SK-N-SH (cell line): ENCODE measurements around the gene SLC24A3. TPM values are rescaled to one million over a fixed set of nuclear protein-coding genes. Genes with fewer than 3 reads are reported as not detected.

Source experiments
- CTCF ChIA-PET: fragments of 300-600, 350-600 bp; formaldehyde crosslinking; extraction: SDS; loops from one replicate; lab custom pipeline; 2021; lab: Yijun Ruan, JAX
- POLR2A ChIA-PET: fragments of 350-600 bp; sonication (Branson Sonifier 250); formaldehyde crosslinking; extraction: SDS; loops from one replicate; lab custom pipeline; 2020; ENCODE audit warnings: antibody characterized with exemption, inconsistent platforms; lab: Yijun Ruan, JAX
- DNase-seq: peaks from one replicate; pipeline ENCODE4 v3.0.0; 2012
- H2AFZ ChIP-seq: fragments of 200-600 bp; sonication (generic); 2 replicates; pipeline ENCODE4 v1.8.1; 2016; ENCODE audit warnings: antibody characterized with exemption, mild to moderate bottlenecking, low read depth
- H3F3A ChIP-seq: fragments of 200-600 bp; sonication (generic); replicated peaks from 2 replicates; pipeline ENCODE3; 2016; ENCODE audit warnings: antibody characterized with exemption, mild to moderate bottlenecking; ENCODE audit not compliant: insufficient read depth
- H3K27ac ChIP-seq, 2 experiments: fragments of 200-500 bp in 1 of 2; fragments of 200-600 bp in 1 of 2; sonication (Bioruptor generic) in 1 of 2; sonication (generic), shearing (Covaris generic) in 1 of 2; 2 replicates each; pipeline versions ENCODE4 v1.5.1 to v1.6.1; 2014 to 2016; ENCODE audit warnings: low read depth in 2 of 2, inconsistent platforms in 1 of 2, low read length in 1 of 2, mild to moderate bottlenecking in 1 of 2, mixed read lengths in 1 of 2
- H3K27me3 ChIP-seq: fragments of 200-600 bp; sonication (generic), shearing (Covaris generic); 2 replicates; pipeline ENCODE4 v1.6.1; 2016; ENCODE audit warnings: mixed run types; ENCODE audit not compliant: insufficient read depth
- H3K36me3 ChIP-seq, 2 experiments: fragments of 200-500 bp in 1 of 2; fragments of 200-600 bp in 1 of 2; sonication (Bioruptor generic) in 1 of 2; sonication (generic) in 1 of 2; replicated peaks in 1 of 2; 2 replicates each; pipeline versions ENCODE3 to v1.5.1; 2014 to 2016; ENCODE audit warnings: low read length in 1 of 2, mild to moderate bottlenecking in 1 of 2; ENCODE audit not compliant: insufficient read depth in 2 of 2, control insufficient read depth in 1 of 2
- H3K4me1 ChIP-seq, 2 experiments: fragments of 200-500 bp in 1 of 2; fragments of 200-600 bp in 1 of 2; sonication (Bioruptor generic) in 1 of 2; sonication (generic), shearing (Covaris generic) in 1 of 2; 2 replicates each; pipeline versions ENCODE4 v1.5.1 to v1.6.1; 2014 to 2016; ENCODE audit warnings: low read depth in 1 of 2, low read length in 1 of 2, mixed run types in 1 of 2; ENCODE audit not compliant: insufficient read depth in 2 of 2, control insufficient read depth in 1 of 2
- H3K4me2 ChIP-seq: fragments of 200-600 bp; sonication (generic), shearing (Covaris generic); 2 replicates; pipeline ENCODE4 v1.6.1; 2017; ENCODE audit warnings: mixed run types
- H3K4me3 ChIP-seq, 2 experiments: fragments of 200-500 bp in 1 of 2; fragments of 200-600 bp in 1 of 2; sonication (Bioruptor generic) in 1 of 2; sonication (generic), shearing (Covaris generic) in 1 of 2; 2 replicates each; pipeline versions ENCODE4 v1.5.1 to v1.8.1; 2014 to 2016; ENCODE audit warnings: low read depth in 2 of 2, inconsistent platforms in 1 of 2, low read length in 1 of 2, mild to moderate bottlenecking in 1 of 2, mixed read lengths in 1 of 2, moderate library complexity in 1 of 2
- H3K79me2 ChIP-seq: fragments of 200-600 bp; sonication (generic); 2 replicates; pipeline ENCODE4 v1.8.1; 2017; ENCODE audit warnings: mild to moderate bottlenecking; ENCODE audit not compliant: insufficient read depth
- H3K9ac ChIP-seq: fragments of 200-600 bp; sonication (generic); 2 replicates; pipeline ENCODE4 v1.6.1; 2017; ENCODE audit warnings: mixed run types
- H3K9me2 ChIP-seq: fragments of 200-600 bp; sonication (generic); 2 replicates; pipeline ENCODE4 v1.6.1; 2017; ENCODE audit warnings: mixed run types
- H3K9me3 ChIP-seq: fragments of 200-600 bp; sonication (generic); 2 replicates; pipeline ENCODE4 v1.6.1; 2017; ENCODE audit warnings: mixed run types, mild to moderate bottlenecking, moderate library complexity
- H4K20me1 ChIP-seq: fragments of 200-600 bp; sonication (generic); 2 replicates; pipeline ENCODE4 v1.6.1; 2017; ENCODE audit warnings: mild to moderate bottlenecking, mixed run types; ENCODE audit not compliant: insufficient read depth
- ELF1 ChIP-seq: IDR thresholded peaks from 2 replicates; pipeline ENCODE4 v1.4.0; 2012
- FOSL2 ChIP-seq: IDR thresholded peaks from 2 replicates; pipeline ENCODE4 v1.4.0; 2012; ENCODE audit warnings: low read depth, mild to moderate bottlenecking, moderate library complexity, borderline replicate concordance
- FOXJ3 ChIP-seq: sonication (generic); formaldehyde crosslinking; IDR thresholded peaks from 2 replicates; pipeline ENCODE4 v1.5.1; 2020; ENCODE audit warnings: mild to moderate bottlenecking, missing genetic modification reagents
- FOXM1 ChIP-seq: IDR thresholded peaks from 2 replicates; pipeline ENCODE4 v1.4.0; 2012; ENCODE audit warnings: low read depth, mild to moderate bottlenecking
- GABPA ChIP-seq: IDR thresholded peaks from 2 replicates; pipeline ENCODE4 v1.4.0; 2012; ENCODE audit warnings: low read depth, mild to moderate bottlenecking
- GATA2 ChIP-seq: sonication (generic); formaldehyde crosslinking; IDR thresholded peaks from 2 replicates; pipeline ENCODE4 v1.5.0; 2020; ENCODE audit warnings: mild to moderate bottlenecking, missing genetic modification reagents
- JUND ChIP-seq: IDR thresholded peaks from 2 replicates; pipeline ENCODE4 v1.4.0; 2012
- MXI1 ChIP-seq: IDR thresholded peaks from 2 replicates; pipeline ENCODE4 v1.6.1; 2012; ENCODE audit warnings: mild to moderate bottlenecking, low read depth, low read length, improper control_type of control experiment
- NFIC ChIP-seq: IDR thresholded peaks from 2 replicates; pipeline ENCODE4 v1.4.0; 2012; ENCODE audit warnings: borderline replicate concordance
- NRF1 ChIP-seq: IDR thresholded peaks from 2 replicates; pipeline ENCODE4 v1.6.1; 2012; ENCODE audit warnings: low read depth, mild to moderate bottlenecking, low read length
- RAD21 ChIP-seq: IDR thresholded peaks from 2 replicates; pipeline ENCODE4 v1.6.1; 2012; ENCODE audit warnings: mild to moderate bottlenecking, low read length
- RCOR1 ChIP-seq: fragments of 150-350 bp; IDR thresholded peaks from 2 replicates; pipeline ENCODE4 v1.6.1; 2017; ENCODE audit warnings: antibody characterized with exemption, low read length
- RFX5 ChIP-seq: IDR thresholded peaks from 2 replicates; pipeline ENCODE4 v1.6.1; 2012; ENCODE audit warnings: mild to moderate bottlenecking, improper control_type of control experiment, low read length
- RXRA ChIP-seq: IDR thresholded peaks from 2 replicates; pipeline ENCODE4 v1.4.0; 2012; ENCODE audit warnings: low read depth, mild to moderate bottlenecking, borderline replicate concordance
- SIN3A ChIP-seq: IDR thresholded peaks from 2 replicates; pipeline ENCODE4 v1.6.1; 2012; ENCODE audit warnings: low read depth, mild to moderate bottlenecking, low read length, moderate library complexity, borderline replicate concordance
- TAF1 ChIP-seq: IDR thresholded peaks from 2 replicates; pipeline ENCODE4 v1.6.1; 2012; ENCODE audit warnings: low read depth, mild to moderate bottlenecking, low read length, moderate library complexity, borderline replicate concordance
- YY1 ChIP-seq: IDR thresholded peaks from 2 replicates; pipeline ENCODE4 v1.4.0; 2012; ENCODE audit warnings: low read depth, mild to moderate bottlenecking
- WGBS: methylation state at CpG from one replicate; pipeline ENCODE4 v1.1.6; 2017; ENCODE audit warnings: low lambda C conversion rate; 5-methylcytosine and 5-hydroxymethylcytosine counted together
- polyA plus RNA-seq, 3 experiments: library from polyadenylated mRNA; depleted of rRNA; stranded (reverse); fragments of >200 nt; gene quantifications; 2 replicates each; pipeline ENCODE4 v1.2.3, GENCODE V29; 2012
- TF ChIP-seq, protein P1 (sequence below): IDR thresholded peaks from 2 replicates; pipeline ENCODE4 v1.4.0; 2012; ENCODE audit warnings: low read depth, borderline replicate concordance
- TF ChIP-seq, protein P2 (sequence below): IDR thresholded peaks from 2 replicates; pipeline ENCODE4 v1.6.1; 2012; ENCODE audit warnings: mild to moderate bottlenecking, low read depth, low read length, moderate library complexity
- TF ChIP-seq, protein P3 (sequence below): fragments of 150-350 bp; IDR thresholded peaks from 2 replicates; pipeline ENCODE4 v1.6.1; 2016; ENCODE audit warnings: mild to moderate bottlenecking, low read depth, low read length

SLC24A3 gene
- polyA plus RNA-seq, 1 of the 3 experiments (the other 2 are of a cell fraction) = not detected

DNA sequence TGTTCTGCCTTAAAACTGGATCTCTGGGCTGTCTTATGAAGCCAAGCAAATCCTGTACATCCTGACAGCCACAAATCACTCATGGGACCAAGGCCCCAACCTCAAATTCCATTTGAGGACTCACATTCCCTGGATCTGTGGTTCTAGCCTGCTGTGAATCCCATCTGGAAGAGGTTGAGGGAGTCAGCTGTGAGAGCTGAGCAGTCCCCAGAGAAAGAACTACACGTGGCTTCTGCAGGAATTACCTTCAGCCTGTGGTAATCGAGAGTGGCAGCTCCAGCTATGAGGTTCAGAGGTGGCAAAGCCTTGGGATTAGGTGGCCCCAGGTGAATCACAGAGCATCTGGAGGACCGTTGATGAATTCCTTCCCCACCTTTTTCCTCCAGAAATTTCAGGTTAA is 245.2 kb downstream of the SLC24A3 start:
- POLR2A ChIA-PET = no interaction called here
- H3K27me3 ChIP-seq = peaks cover 4% of the 10 kb centered on the region; the same call in 1 of the 2 replicates

DNA sequence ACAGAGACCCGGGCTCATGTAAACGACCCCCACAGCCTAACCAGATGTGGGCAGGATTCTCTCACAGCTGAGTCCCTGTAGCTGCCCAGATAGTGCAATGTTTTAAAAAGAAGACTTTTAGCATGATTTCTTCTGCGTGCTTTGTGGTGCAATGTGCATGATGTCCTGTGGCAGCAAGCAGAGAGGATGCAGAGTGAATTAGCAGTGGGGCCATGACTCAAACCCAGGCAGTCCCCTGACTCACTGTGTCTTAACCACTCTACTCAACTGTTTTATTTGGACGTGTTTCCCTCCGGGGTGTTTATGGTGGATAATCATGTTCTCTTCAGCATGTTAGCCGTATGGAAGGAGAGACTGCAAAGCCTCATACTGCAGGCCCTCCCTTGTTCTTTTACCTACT is 247.9 kb downstream of the SLC24A3 start:
- Histone ChIP-seq H3K27ac (no peak overlapping the region), H3K4me3 (no peak overlapping the region), H3K4me2 (no peak overlapping the region), H3K9me2 (no peaks in the 10 kb centered on the region), H3K79me2 (no peaks in the 10 kb centered on the region), H3K9ac (no peak overlapping the region), H3K27me3 (no peaks in the 10 kb centered on the region; the same call in 1 of the 2 replicates), H3K36me3 (no peaks in the 10 kb centered on the region), H3F3A (no peaks in the 10 kb centered on the region), H2AFZ (no peak overlapping the region), H4K20me1 (no peaks in the 10 kb centered on the region), H3K4me1 (no peaks in the 10 kb centered on the region), H3K9me3 (no peaks in the 10 kb centered on the region)
- ChIA-PET CTCF (no interaction called here), POLR2A (no interaction called here)
- WGBS = 6% methylated on average over 6 of the region's 6 CpGs
- TF ChIP-seq NRF1 (no peak), JUND (no peak), TAF1 (no peak), RCOR1 (no peak), RFX5 (no peak), RAD21 (no peak), NFIC (no peak), FOXJ3 (CRISPR knock-in tag) (no peak), FOXM1 (no peak), GATA2 (CRISPR knock-in tag) (no peak)
- TF ChIP-seq, protein P1, sequence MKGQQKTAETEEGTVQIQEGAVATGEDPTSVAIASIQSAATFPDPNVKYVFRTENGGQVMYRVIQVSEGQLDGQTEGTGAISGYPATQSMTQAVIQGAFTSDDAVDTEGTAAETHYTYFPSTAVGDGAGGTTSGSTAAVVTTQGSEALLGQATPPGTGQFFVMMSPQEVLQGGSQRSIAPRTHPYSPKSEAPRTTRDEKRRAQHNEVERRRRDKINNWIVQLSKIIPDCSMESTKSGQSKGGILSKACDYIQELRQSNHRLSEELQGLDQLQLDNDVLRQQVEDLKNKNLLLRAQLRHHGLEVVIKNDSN = no peak
- TF ChIP-seq, protein P2, sequence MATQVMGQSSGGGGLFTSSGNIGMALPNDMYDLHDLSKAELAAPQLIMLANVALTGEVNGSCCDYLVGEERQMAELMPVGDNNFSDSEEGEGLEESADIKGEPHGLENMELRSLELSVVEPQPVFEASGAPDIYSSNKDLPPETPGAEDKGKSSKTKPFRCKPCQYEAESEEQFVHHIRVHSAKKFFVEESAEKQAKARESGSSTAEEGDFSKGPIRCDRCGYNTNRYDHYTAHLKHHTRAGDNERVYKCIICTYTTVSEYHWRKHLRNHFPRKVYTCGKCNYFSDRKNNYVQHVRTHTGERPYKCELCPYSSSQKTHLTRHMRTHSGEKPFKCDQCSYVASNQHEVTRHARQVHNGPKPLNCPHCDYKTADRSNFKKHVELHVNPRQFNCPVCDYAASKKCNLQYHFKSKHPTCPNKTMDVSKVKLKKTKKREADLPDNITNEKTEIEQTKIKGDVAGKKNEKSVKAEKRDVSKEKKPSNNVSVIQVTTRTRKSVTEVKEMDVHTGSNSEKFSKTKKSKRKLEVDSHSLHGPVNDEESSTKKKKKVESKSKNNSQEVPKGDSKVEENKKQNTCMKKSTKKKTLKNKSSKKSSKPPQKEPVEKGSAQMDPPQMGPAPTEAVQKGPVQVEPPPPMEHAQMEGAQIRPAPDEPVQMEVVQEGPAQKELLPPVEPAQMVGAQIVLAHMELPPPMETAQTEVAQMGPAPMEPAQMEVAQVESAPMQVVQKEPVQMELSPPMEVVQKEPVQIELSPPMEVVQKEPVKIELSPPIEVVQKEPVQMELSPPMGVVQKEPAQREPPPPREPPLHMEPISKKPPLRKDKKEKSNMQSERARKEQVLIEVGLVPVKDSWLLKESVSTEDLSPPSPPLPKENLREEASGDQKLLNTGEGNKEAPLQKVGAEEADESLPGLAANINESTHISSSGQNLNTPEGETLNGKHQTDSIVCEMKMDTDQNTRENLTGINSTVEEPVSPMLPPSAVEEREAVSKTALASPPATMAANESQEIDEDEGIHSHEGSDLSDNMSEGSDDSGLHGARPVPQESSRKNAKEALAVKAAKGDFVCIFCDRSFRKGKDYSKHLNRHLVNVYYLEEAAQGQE = no peak
- no peak for DNase-seq

More for the DNA sequence above, 245.2 kb downstream of the SLC24A3 start:
- CTCF ChIA-PET = no interaction called here
- Histone ChIP-seq H3K4me3 (no peak overlapping the region), H2AFZ (no peak overlapping the region), H3K27ac (no peak overlapping the region), H3K4me2 (no peak overlapping the region), H3F3A (no peaks in the 10 kb centered on the region), H3K4me1 (no peaks in the 10 kb centered on the region), H3K9me3 (no peaks in the 10 kb centered on the region), H3K79me2 (no peaks in the 10 kb centered on the region), H3K9ac (no peak overlapping the region), H3K36me3 (no peaks in the 10 kb centered on the region), H3K9me2 (no peaks in the 10 kb centered on the region), H4K20me1 (no peaks in the 10 kb centered on the region)
- 0% methylated on average over 3 of the region's 3 CpGs for WGBS
- DNase-seq = no peak
- TF ChIP-seq FOXM1 (no peak), YY1 (no peak), RFX5 (no peak), MXI1 (no peak), NFIC (no peak), SIN3A (no peak), RXRA (no peak), FOSL2 (no peak), FOXJ3 (CRISPR knock-in tag) (no peak), GABPA (no peak), ELF1 (no peak), NRF1 (no peak)
- TF ChIP-seq, protein P1 = no peak
- TF ChIP-seq, protein P3, sequence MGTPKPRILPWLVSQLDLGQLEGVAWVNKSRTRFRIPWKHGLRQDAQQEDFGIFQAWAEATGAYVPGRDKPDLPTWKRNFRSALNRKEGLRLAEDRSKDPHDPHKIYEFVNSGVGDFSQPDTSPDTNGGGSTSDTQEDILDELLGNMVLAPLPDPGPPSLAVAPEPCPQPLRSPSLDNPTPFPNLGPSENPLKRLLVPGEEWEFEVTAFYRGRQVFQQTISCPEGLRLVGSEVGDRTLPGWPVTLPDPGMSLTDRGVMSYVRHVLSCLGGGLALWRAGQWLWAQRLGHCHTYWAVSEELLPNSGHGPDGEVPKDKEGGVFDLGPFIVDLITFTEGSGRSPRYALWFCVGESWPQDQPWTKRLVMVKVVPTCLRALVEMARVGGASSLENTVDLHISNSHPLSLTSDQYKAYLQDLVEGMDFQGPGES = no peak
